Stimulated activated naive B cell treated with anti-CD40 and anti-IgM and Interleukin-4, amounts not matched to agents 10 μg/mL and 1 μg/mL and 100 μg/mL, for 72 hours (primary cell): ENCODE measurements around the gene COG2.

Source experiments
- ATAC-seq, 2 donors: fragments of 150-1000 bp; cut with Tn5 transposase; replicated peaks; 2 replicates each; pipeline ENCODE4 v1.10.0; 2021; ENCODE audit warnings: moderate library complexity in 1 of 2
- DNase-seq: peaks from one replicate; pipeline ENCODE4 v3.0.0; 2021
- H3K27ac Mint-ChIP-seq: one replicate; pipeline ENCODE4 v1.8.0; 2022; ENCODE audit warnings: mild to moderate bottlenecking, mixed read lengths
- H3K27me3 Mint-ChIP-seq, 2 donors: one replicate each; pipeline ENCODE4 v1.8.0; 2022; ENCODE audit warnings: mixed read lengths in 2 of 2
- H3K36me3 Mint-ChIP-seq, 2 donors: one replicate each; pipeline ENCODE4 v1.8.0; 2022; ENCODE audit warnings: mixed read lengths in 2 of 2, mild to moderate bottlenecking in 1 of 2
- H3K4me1 Mint-ChIP-seq, 2 donors: one replicate each; pipeline ENCODE4 v1.8.0; 2022; ENCODE audit warnings: mixed read lengths in 2 of 2, mild to moderate bottlenecking in 1 of 2
- H3K4me3 Mint-ChIP-seq, 2 donors: one replicate each; pipeline ENCODE4 v1.8.0; 2022; ENCODE audit warnings: mild to moderate bottlenecking in 2 of 2, mixed read lengths in 2 of 2, moderate library complexity in 1 of 2
- H3K9me3 Mint-ChIP-seq, 2 donors: one replicate each; pipeline ENCODE4 v1.8.0; 2022; ENCODE audit warnings: mixed read lengths in 2 of 2, mild to moderate bottlenecking in 1 of 2

Gene COG2

GRCh38 chr1:230674581-230674980 is 32.3 kb downstream of the COG2 start:
- H3K27me3 Mint-ChIP-seq = no peaks in the 10 kb centered on the region
- H3K4me3 Mint-ChIP-seq = no peak overlapping the region
- no peaks in the 10 kb centered on the region for H3K9me3 Mint-ChIP-seq
- H3K36me3 Mint-ChIP-seq = peaks cover 40 to 60% of the 10 kb centered on the region in 2 donors
- DNase-seq (no peak), ATAC-seq (no peak)
- no peaks in the 10 kb centered on the region for H3K4me1 Mint-ChIP-seq
- no peak overlapping the region for H3K27ac Mint-ChIP-seq

- no peaks in the 10 kb centered on the region for H3K9me3 Mint-ChIP-seq
- H3K27ac Mint-ChIP-seq = no peak overlapping the region
- DNase-seq (no peak), ATAC-seq (no peak)
- H3K27me3 Mint-ChIP-seq = no peaks in the 10 kb centered on the region
- no peak overlapping the region for H3K4me3 Mint-ChIP-seq
- H3K4me1 Mint-ChIP-seq = no peaks in the 10 kb centered on the region
- peaks cover 35 to 60% of the 10 kb centered on the region in 2 donors for H3K36me3 Mint-ChIP-seq
Observed at GRCh38 chr1:230677200-230677599, 34.9 kb downstream of the COG2 start.

GRCh38 chr1:230679192-230679591 is 36.9 kb downstream of the COG2 start:
- ATAC-seq (no peak), DNase-seq (no peak)
- Mint-ChIP-seq H3K4me3 (no peak overlapping the region), H3K9me3 (no peaks in the 10 kb centered on the region), H3K36me3 (peaks cover 30 to 57% of the 10 kb centered on the region in 2 donors), H3K4me1 (no peaks in the 10 kb centered on the region), H3K27ac (no peak overlapping the region), H3K27me3 (no peaks in the 10 kb centered on the region)

GRCh38 chr1:230679825-230680224 is 37.5 kb downstream of the COG2 start:
- no peak for DNase-seq
- Mint-ChIP-seq H3K36me3 (peaks cover 29 to 55% of the 10 kb centered on the region in 2 donors), H3K27me3 (no peaks in the 10 kb centered on the region), H3K27ac (no peak overlapping the region), H3K9me3 (no peaks in the 10 kb centered on the region), H3K4me1 (no peaks in the 10 kb centered on the region), H3K4me3 (no peak overlapping the region)
- ATAC-seq = no peak

GRCh38 chr1:230680300-230681025 is 38.2 kb downstream of the COG2 start:
- no peaks in the 10 kb centered on the region for H3K9me3 Mint-ChIP-seq
- no peak overlapping the region for H3K4me3 Mint-ChIP-seq
- ATAC-seq = no peak
- H3K27me3 Mint-ChIP-seq = no peaks in the 10 kb centered on the region
- no peaks in the 10 kb centered on the region for H3K4me1 Mint-ChIP-seq
- DNase-seq = no peak
- peaks cover 31 to 56% of the 10 kb centered on the region in 2 donors for H3K36me3 Mint-ChIP-seq
- H3K27ac Mint-ChIP-seq = no peak overlapping the region

GRCh38 chr1:230681599-230681998 is 39.3 kb downstream of the COG2 start:
- H3K36me3 Mint-ChIP-seq = peaks cover 20 to 53% of the 10 kb centered on the region in 2 donors
- no peak for ATAC-seq
- H3K4me1 Mint-ChIP-seq = no peaks in the 10 kb centered on the region

GRCh38 chr1:230682274-230682673 is 40.0 kb downstream of the COG2 start:
- H3K27me3 Mint-ChIP-seq = no peaks in the 10 kb centered on the region
- H3K4me3 Mint-ChIP-seq = no peak overlapping the region
- no peak overlapping the region for H3K27ac Mint-ChIP-seq
- no peaks in the 10 kb centered on the region for H3K9me3 Mint-ChIP-seq
- peaks cover 19 to 50% of the 10 kb centered on the region in 2 donors for H3K36me3 Mint-ChIP-seq
- DNase-seq (no peak), ATAC-seq (no peak)
- H3K4me1 Mint-ChIP-seq = no peaks in the 10 kb centered on the region

More at GRCh38 chr1:230681599-230681998, 39.3 kb downstream of the COG2 start:
- DNase-seq = no peak
- Mint-ChIP-seq H3K9me3 (no peaks in the 10 kb centered on the region), H3K4me3 (no peak overlapping the region), H3K27me3 (no peaks in the 10 kb centered on the region), H3K27ac (no peak overlapping the region)

GRCh38 chr1:230682882-230683610 is 40.8 kb downstream of the COG2 start:
- Mint-ChIP-seq H3K9me3 (no peaks in the 10 kb centered on the region), H3K27ac (no peak overlapping the region), H3K27me3 (no peaks in the 10 kb centered on the region), H3K36me3 (peaks cover 19 to 52% of the 10 kb centered on the region in 2 donors), H3K4me3 (no peak overlapping the region), H3K4me1 (no peaks in the 10 kb centered on the region)
- no peak for ATAC-seq
- DNase-seq = no peak

- Mint-ChIP-seq H3K36me3 (peaks cover 19 to 51% of the 10 kb centered on the region in 2 donors), H3K27ac (no peak overlapping the region), H3K4me1 (no peaks in the 10 kb centered on the region), H3K4me3 (no peak overlapping the region), H3K9me3 (no peaks in the 10 kb centered on the region), H3K27me3 (no peaks in the 10 kb centered on the region)
- DNase-seq (no peak), ATAC-seq (no peak)
Observed at GRCh38 chr1:230684146-230684545, 41.9 kb downstream of the COG2 start.

- no peaks in the 10 kb centered on the region for H3K27me3 Mint-ChIP-seq
- H3K4me3 Mint-ChIP-seq = no peak overlapping the region
- ATAC-seq (no peak), DNase-seq (no peak)
- no peaks in the 10 kb centered on the region for H3K9me3 Mint-ChIP-seq
- no peaks in the 10 kb centered on the region for H3K4me1 Mint-ChIP-seq
- H3K27ac Mint-ChIP-seq = no peak overlapping the region
- H3K36me3 Mint-ChIP-seq = peaks cover 22 to 50% of the 10 kb centered on the region in 2 donors
Observed at GRCh38 chr1:230684998-230685397, 42.7 kb downstream of the COG2 start.

- no peak overlapping the region for H3K4me3 Mint-ChIP-seq
- no peaks in the 10 kb centered on the region for H3K27me3 Mint-ChIP-seq
- no peak overlapping the region for H3K27ac Mint-ChIP-seq
- ATAC-seq (no peak), DNase-seq (no peak)
- no peaks in the 10 kb centered on the region for H3K9me3 Mint-ChIP-seq
- H3K36me3 Mint-ChIP-seq = peaks cover 27 to 53% of the 10 kb centered on the region in 2 donors
- H3K4me1 Mint-ChIP-seq = no peaks in the 10 kb centered on the region
Observed at GRCh38 chr1:230686747-230687146, 44.5 kb downstream of the COG2 start.

GRCh38 chr1:230690101-230690500 is 47.8 kb downstream of the COG2 start:
- Mint-ChIP-seq H3K27me3 (no peaks in the 10 kb centered on the region), H3K36me3 (peaks cover 29 to 52% of the 10 kb centered on the region in 2 donors), H3K4me1 (no peaks in the 10 kb centered on the region), H3K4me3 (no peak overlapping the region), H3K9me3 (no peaks in the 10 kb centered on the region), H3K27ac (no peak overlapping the region)
- ATAC-seq = no peak
- no peak for DNase-seq

- no peaks in the 10 kb centered on the region for H3K9me3 Mint-ChIP-seq
- no peak for DNase-seq
- no peaks in the 10 kb centered on the region for H3K27me3 Mint-ChIP-seq
- H3K27ac Mint-ChIP-seq = no peak overlapping the region
- no peak for ATAC-seq
- H3K36me3 Mint-ChIP-seq = peaks cover 29 to 44% of the 10 kb centered on the region in 2 donors
- H3K4me1 Mint-ChIP-seq = no peaks in the 10 kb centered on the region
- H3K4me3 Mint-ChIP-seq = no peak overlapping the region
Observed at GRCh38 chr1:230691615-230692014, 49.3 kb downstream of the COG2 start.

- no peak for DNase-seq
- H3K4me1 Mint-ChIP-seq = no peaks in the 10 kb centered on the region
- ATAC-seq = no peak
- H3K4me3 Mint-ChIP-seq = no peak overlapping the region
- H3K36me3 Mint-ChIP-seq = peaks cover 28 to 37% of the 10 kb centered on the region in 2 donors
- H3K27me3 Mint-ChIP-seq = peaks cover 0 to 3% of the 10 kb centered on the region in 2 donors
- no peaks in the 10 kb centered on the region for H3K9me3 Mint-ChIP-seq
- H3K27ac Mint-ChIP-seq = no peak overlapping the region
Observed at GRCh38 chr1:230693221-230693620, 50.9 kb downstream of the COG2 start.

GRCh38 chr1:230693777-230694176 is 51.5 kb downstream of the COG2 start:
- DNase-seq = no peak
- peaks cover 26 to 33% of the 10 kb centered on the region in 2 donors for H3K36me3 Mint-ChIP-seq
- peak overlapping the region; percentile 80 for H3K27ac Mint-ChIP-seq
- no peak for ATAC-seq
- no peaks in the 10 kb centered on the region for H3K9me3 Mint-ChIP-seq
- H3K4me1 Mint-ChIP-seq = no peaks in the 10 kb centered on the region
- H3K27me3 Mint-ChIP-seq = peaks cover 0 to 5% of the 10 kb centered on the region in 2 donors
- H3K4me3 Mint-ChIP-seq = no peak overlapping the region
